ENCODE data around the gene GLP2R.
"Not testable (repeated sequence)": the region's sequence is repeated elsewhere in the genome, so short reads cannot be mapped to it uniquely, and the experiment has no call there.

GLP2R gene

GRCh38 chr17:9900784-9901183 is 75.1 kb downstream of the GLP2R start:
- DNase-seq, result no peak

- DNase-seq, result no peak
These were observed 76.4 kb downstream of the GLP2R start for GRCh38 chr17:9902120-9902519.

GRCh38 chr17:9904277-9905077 is 78.8 kb downstream of the GLP2R start:
- no peak for DNase-seq

GRCh38 chr17:9905078-9905415 is 79.3 kb downstream of the GLP2R start, which contains the start of gene RCVRN:
Gene RCVRN (minus strand): TSS chr17:9905271. CDS start chr17:9905180, 91 bp downstream.
- DNase-seq, result no peak

- peak; percentile 56 for DNase-seq
These were observed 80.2 kb downstream of the GLP2R start for GRCh38 chr17:9905902-9906301.

- DNase-seq, result no peak
These were observed 80.9 kb downstream of the GLP2R start for GRCh38 chr17:9906616-9907015.

GRCh38 chr17:9907131-9907530 is 81.4 kb downstream of the GLP2R start:
- DNase-seq, result no peak

GRCh38 chr17:9907883-9908648 is 82.3 kb downstream of the GLP2R start:
- no peak for DNase-seq

- DNase-seq, result no peak
These were observed 82.9 kb downstream of the GLP2R start for GRCh38 chr17:9908649-9909042.

GRCh38 chr17:9911089-9911488 is 85.4 kb downstream of the GLP2R start:
- no peak for DNase-seq

- no peak for DNase-seq
These were observed 86.7 kb downstream of the GLP2R start for GRCh38 chr17:9912121-9913099.

- no peak for DNase-seq
These were observed 87.8 kb downstream of the GLP2R start for GRCh38 chr17:9913476-9913875.

GRCh38 chr17:9916108-9916507 is 90.4 kb downstream of the GLP2R start:
- no peak for DNase-seq

- DNase-seq, result no peak
These were observed 91.4 kb downstream of the GLP2R start for GRCh38 chr17:9917131-9917530.

- no peak for DNase-seq
These were observed 92.1 kb downstream of the GLP2R start for GRCh38 chr17:9917801-9918200.

- DNase-seq, result no peak
These were observed 92.6 kb downstream of the GLP2R start for GRCh38 chr17:9918352-9918751.

GRCh38 chr17:9918804-9919352 is 93.2 kb downstream of the GLP2R start:
- DNase-seq, result no peak

GRCh38 chr17:9921216-9921615 is 95.5 kb downstream of the GLP2R start:
- DNase-seq, result not testable (repeated sequence)

GRCh38 chr17:9922012-9922848 is 96.5 kb downstream of the GLP2R start:
- no peak for DNase-seq

GRCh38 chr17:9924735-9925191 is 99.0 kb downstream of the GLP2R start:
- no peak for DNase-seq

GRCh38 chr17:9925457-9925856 is 99.7 kb downstream of the GLP2R start:
- DNase-seq, result no peak

Data from activated CD8-positive, alpha-beta memory T cell treated with anti-CD3 and anti-CD28 coated beads, Interleukin-2, amount 50 U/mL, for 48 hours (primary cell).